GM12865 (cell line): ENCODE measurements around the gene TNK1.

Source experiments
- DNase-seq: peaks from one replicate; pipeline ENCODE4 v3.0.0; 2010; ENCODE audit warnings: low read depth
- H3K4me3 ChIP-seq: 2 replicates; pipeline ENCODE4 v1.5.1; 2011; ENCODE audit warnings: mild to moderate bottlenecking, low read depth, low read length, control low read depth
- TF ChIP-seq, protein P1 (sequence below): IDR thresholded peaks from 2 replicates; pipeline ENCODE4 v1.5.1; 2011; ENCODE audit warnings: low read length, control low read depth, low read depth, inconsistent platforms; ENCODE audit not compliant: insufficient read depth; ENCODE audit errors: missing control alignments

Gene TNK1

GRCh38 chr17:7413346-7413985 lies 32.6 kb downstream of the TNK1 start:
- no peak overlapping the region for H3K4me3 ChIP-seq
- TF ChIP-seq, protein P1, sequence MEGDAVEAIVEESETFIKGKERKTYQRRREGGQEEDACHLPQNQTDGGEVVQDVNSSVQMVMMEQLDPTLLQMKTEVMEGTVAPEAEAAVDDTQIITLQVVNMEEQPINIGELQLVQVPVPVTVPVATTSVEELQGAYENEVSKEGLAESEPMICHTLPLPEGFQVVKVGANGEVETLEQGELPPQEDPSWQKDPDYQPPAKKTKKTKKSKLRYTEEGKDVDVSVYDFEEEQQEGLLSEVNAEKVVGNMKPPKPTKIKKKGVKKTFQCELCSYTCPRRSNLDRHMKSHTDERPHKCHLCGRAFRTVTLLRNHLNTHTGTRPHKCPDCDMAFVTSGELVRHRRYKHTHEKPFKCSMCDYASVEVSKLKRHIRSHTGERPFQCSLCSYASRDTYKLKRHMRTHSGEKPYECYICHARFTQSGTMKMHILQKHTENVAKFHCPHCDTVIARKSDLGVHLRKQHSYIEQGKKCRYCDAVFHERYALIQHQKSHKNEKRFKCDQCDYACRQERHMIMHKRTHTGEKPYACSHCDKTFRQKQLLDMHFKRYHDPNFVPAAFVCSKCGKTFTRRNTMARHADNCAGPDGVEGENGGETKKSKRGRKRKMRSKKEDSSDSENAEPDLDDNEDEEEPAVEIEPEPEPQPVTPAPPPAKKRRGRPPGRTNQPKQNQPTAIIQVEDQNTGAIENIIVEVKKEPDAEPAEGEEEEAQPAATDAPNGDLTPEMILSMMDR = no peak
- no peak for DNase-seq

GRCh38 chr17:7414837-7415236 lies 33.9 kb downstream of the TNK1 start:
- DNase-seq = no peak
- H3K4me3 ChIP-seq = no peak overlapping the region
- TF ChIP-seq, protein P1 = no peak

GRCh38 chr17:7415784-7416183 lies 34.9 kb downstream of the TNK1 start:
- TF ChIP-seq, protein P1 = no peak
- DNase-seq = no peak
- H3K4me3 ChIP-seq = no peak overlapping the region

DNA sequence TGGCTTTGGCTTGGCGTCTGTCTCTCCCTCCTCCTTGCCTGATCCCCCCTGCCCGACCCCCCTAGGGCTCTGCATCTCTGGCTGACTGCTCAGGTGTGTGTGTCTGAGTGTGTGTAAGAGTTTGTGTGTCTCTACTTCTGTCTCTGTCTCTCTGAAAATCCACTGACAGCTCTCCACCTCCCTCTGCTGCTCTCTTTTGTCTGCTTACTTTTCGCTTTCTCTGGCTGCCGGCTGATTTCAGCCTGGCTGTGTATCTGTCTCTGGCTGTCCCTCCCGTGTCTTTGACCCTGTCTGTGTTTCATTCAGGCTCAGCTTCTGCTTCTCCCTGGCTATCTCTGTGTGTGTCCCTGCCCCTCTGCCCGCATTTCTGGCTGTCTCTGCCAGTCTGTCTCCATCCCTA lies 35.4 kb downstream of the TNK1 start:
- TF ChIP-seq, protein P1 = no peak
- DNase-seq = no peak
- H3K4me3 ChIP-seq = no peak overlapping the region

DNA sequence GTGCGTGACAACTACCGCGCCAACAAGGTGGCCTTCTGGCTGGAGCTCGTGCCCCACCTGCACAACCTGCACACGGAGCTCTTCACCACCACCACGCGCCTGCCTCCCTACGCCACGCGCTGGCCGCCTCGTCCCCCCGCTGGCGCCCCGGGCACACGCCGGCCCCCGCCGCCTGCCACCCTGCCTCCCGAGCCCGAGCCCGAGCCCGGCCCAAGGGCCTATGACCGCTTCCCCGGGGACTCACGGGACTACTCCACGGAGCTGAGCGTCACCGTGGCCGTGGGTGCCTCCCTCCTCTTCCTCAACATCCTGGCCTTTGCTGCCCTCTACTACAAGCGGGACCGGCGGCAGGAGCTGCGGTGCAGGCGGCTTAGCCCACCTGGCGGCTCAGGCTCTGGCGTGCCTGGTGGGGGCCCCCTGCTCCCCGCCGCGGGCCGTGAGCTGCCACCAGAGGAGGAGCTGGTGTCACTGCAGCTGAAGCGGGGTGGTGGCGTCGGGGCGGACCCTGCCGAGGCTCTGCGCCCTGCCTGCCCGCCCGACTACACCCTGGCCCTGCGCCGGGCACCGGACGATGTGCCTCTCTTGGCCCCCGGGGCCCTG lies 36.3 kb downstream of the TNK1 start:
- H3K4me3 ChIP-seq = no peak overlapping the region
- no peak for DNase-seq
- TF ChIP-seq, protein P1 = no peak

- TF ChIP-seq, protein P1 = no peak
- DNase-seq = no peak
- H3K4me3 ChIP-seq = no peak overlapping the region
Measured at GRCh38 chr17:7418472-7419152, 37.7 kb downstream of the TNK1 start.
